DND-41 (cell line): Measurements from ENCODE around the gene RASGEF1B.
"Not testable (repeated sequence)": the region's sequence is repeated elsewhere in the genome, so short reads cannot be mapped to it uniquely, and the experiment has no call there.

Source experiments
- CTCF ChIP-seq: IDR thresholded peaks from 2 replicates; pipeline ENCODE4 v1.5.1; 2012; ENCODE audit warnings: borderline replicate concordance, low read length, moderate library complexity, mild to moderate bottlenecking; ENCODE audit not compliant: poor library complexity, severe bottlenecking; ENCODE audit errors: extremely low read depth
- EZH2 ChIP-seq: IDR thresholded peaks from 3 replicates; pipeline ENCODE4 v1.6.1; 2012; ENCODE audit warnings: borderline replicate concordance, low read depth, mild to moderate bottlenecking, moderate library complexity, low read length, inconsistent platforms; ENCODE audit not compliant: severe bottlenecking

DNA sequence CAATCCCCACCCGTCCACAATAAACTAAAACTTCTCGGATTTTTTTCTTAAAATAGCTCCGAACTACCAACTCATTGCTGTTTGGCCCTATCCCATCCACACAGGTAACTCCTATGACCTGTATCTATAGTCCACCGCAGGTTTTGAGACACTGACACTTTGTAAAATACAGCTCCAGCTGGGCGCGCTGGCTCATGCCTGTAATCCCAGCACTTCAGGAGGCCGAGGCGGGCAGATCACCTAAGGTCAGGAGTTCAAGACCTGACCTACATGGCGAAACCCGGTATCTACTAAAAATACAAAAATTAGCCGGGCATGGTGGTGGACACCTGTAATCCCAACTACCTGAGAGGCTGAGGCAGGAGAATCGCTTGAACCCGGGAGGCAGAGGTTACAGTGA lies 65.2 kb downstream of the RASGEF1B start:
- TF ChIP-seq CTCF, EZH2: not testable (repeated sequence)
